ENCODE measurements around the gene CALU.

The CALU gene

GRCh38 chr7:128792471-128793180 lies 53.5 kb downstream of the CALU start:
- Mint-ChIP-seq H3K4me1 (peaks cover 8% of the 10 kb centered on the region), H3K4me3 (peak overlapping the region; percentile 89), H3K27ac (no peak overlapping the region), H3K36me3 (peaks cover 2% of the 10 kb centered on the region), H3K9me3 (no peaks in the 10 kb centered on the region), H3K27me3 (peaks cover 2% of the 10 kb centered on the region)
- ATAC-seq (ENCODE audit: low read depth) (no peak), DNase-seq (ENCODE audit: low spot score in 2 of 2) (no peak)

GRCh38 chr7:128793181-128793547 lies 54.0 kb downstream of the CALU start:
- Mint-ChIP-seq H3K9me3 (no peaks in the 10 kb centered on the region), H3K27ac (no peak overlapping the region), H3K4me3 (no peak overlapping the region), H3K4me1 (peaks cover 8% of the 10 kb centered on the region), H3K36me3 (peaks cover 2% of the 10 kb centered on the region), H3K27me3 (peaks cover 2% of the 10 kb centered on the region)
- no peak for DNase-seq (ENCODE audit: low spot score in 2 of 2)
- ATAC-seq (ENCODE audit: low read depth) = no peak

- Mint-ChIP-seq H3K4me3 (no peak overlapping the region), H3K27ac (no peak overlapping the region)
Measured at GRCh38 chr7:128794020-128794419, 54.9 kb downstream of the CALU start.

GRCh38 chr7:128794436-128794835 lies 55.3 kb downstream of the CALU start:
- Mint-ChIP-seq H3K27ac (no peak overlapping the region), H3K27me3 (peaks cover 2% of the 10 kb centered on the region), H3K4me3 (no peak overlapping the region), H3K9me3 (no peaks in the 10 kb centered on the region), H3K4me1 (peaks cover 8% of the 10 kb centered on the region), H3K36me3 (peaks cover 2% of the 10 kb centered on the region)
- no peak for ATAC-seq (ENCODE audit: low read depth)
- no peak for DNase-seq (ENCODE audit: low spot score in 2 of 2)

More at GRCh38 chr7:128794020-128794419, 54.9 kb downstream of the CALU start:
- H3K36me3 Mint-ChIP-seq = peaks cover 2% of the 10 kb centered on the region
- H3K9me3 Mint-ChIP-seq = no peaks in the 10 kb centered on the region
- H3K4me1 Mint-ChIP-seq = peaks cover 8% of the 10 kb centered on the region
- H3K27me3 Mint-ChIP-seq = peaks cover 2% of the 10 kb centered on the region
- no peak for DNase-seq (ENCODE audit: low spot score in 2 of 2)
- ATAC-seq (ENCODE audit: low read depth) = no peak

- ATAC-seq (ENCODE audit: low read depth) (no peak), DNase-seq (ENCODE audit: low spot score in 2 of 2) (no peak)
- peaks cover 2% of the 10 kb centered on the region for H3K36me3 Mint-ChIP-seq
- H3K27me3 Mint-ChIP-seq = peaks cover 2% of the 10 kb centered on the region
- peaks cover 9% of the 10 kb centered on the region for H3K4me1 Mint-ChIP-seq
- H3K27ac Mint-ChIP-seq = no peak overlapping the region
- no peaks in the 10 kb centered on the region for H3K9me3 Mint-ChIP-seq
- H3K4me3 Mint-ChIP-seq = no peak overlapping the region
Measured at GRCh38 chr7:128795129-128795528, 56.0 kb downstream of the CALU start.

GRCh38 chr7:128796327-128796726 lies 57.2 kb downstream of the CALU start:
- Mint-ChIP-seq H3K4me1 (peaks cover 5% of the 10 kb centered on the region), H3K36me3 (peaks cover 2% of the 10 kb centered on the region), H3K27ac (no peak overlapping the region), H3K4me3 (no peak overlapping the region), H3K9me3 (no peaks in the 10 kb centered on the region), H3K27me3 (peaks cover 2% of the 10 kb centered on the region)
- ATAC-seq (ENCODE audit: low read depth) (no peak), DNase-seq (ENCODE audit: low spot score in 2 of 2) (no peak)

GRCh38 chr7:128799451-128799850 lies 60.3 kb downstream of the CALU start:
- H3K27me3 Mint-ChIP-seq = peaks cover 2% of the 10 kb centered on the region
- H3K4me3 Mint-ChIP-seq = no peak overlapping the region
- no peak overlapping the region for H3K27ac Mint-ChIP-seq
- peaks cover 2% of the 10 kb centered on the region for H3K36me3 Mint-ChIP-seq
- peaks cover 2% of the 10 kb centered on the region for H3K4me1 Mint-ChIP-seq
- no peak for DNase-seq (ENCODE audit: low spot score in 2 of 2)
- no peak for ATAC-seq (ENCODE audit: low read depth)
- H3K9me3 Mint-ChIP-seq = no peaks in the 10 kb centered on the region

GRCh38 chr7:128800567-128800966 lies 61.4 kb downstream of the CALU start:
- ATAC-seq (ENCODE audit: low read depth) (no peak), DNase-seq (ENCODE audit: low spot score in 2 of 2) (no peak)
- Mint-ChIP-seq H3K27me3 (peaks cover 2% of the 10 kb centered on the region), H3K36me3 (peaks cover 2% of the 10 kb centered on the region), H3K4me3 (no peak overlapping the region), H3K4me1 (peaks cover 2% of the 10 kb centered on the region), H3K9me3 (no peaks in the 10 kb centered on the region), H3K27ac (no peak overlapping the region)

GRCh38 chr7:128801003-128801402 lies 61.8 kb downstream of the CALU start:
- H3K27me3 Mint-ChIP-seq = peaks cover 2% of the 10 kb centered on the region
- ATAC-seq (ENCODE audit: low read depth) = no peak
- H3K4me3 Mint-ChIP-seq = no peak overlapping the region
- no peaks in the 10 kb centered on the region for H3K9me3 Mint-ChIP-seq
- H3K27ac Mint-ChIP-seq = no peak overlapping the region
- peaks cover 2% of the 10 kb centered on the region for H3K4me1 Mint-ChIP-seq
- H3K36me3 Mint-ChIP-seq = peaks cover 2% of the 10 kb centered on the region
- DNase-seq (ENCODE audit: low spot score in 2 of 2) = no peak

- peaks cover 2% of the 10 kb centered on the region for H3K27me3 Mint-ChIP-seq
- no peaks in the 10 kb centered on the region for H3K9me3 Mint-ChIP-seq
- DNase-seq (ENCODE audit: low spot score in 2 of 2) (no peak), ATAC-seq (ENCODE audit: low read depth) (no peak)
- no peak overlapping the region for H3K27ac Mint-ChIP-seq
- H3K36me3 Mint-ChIP-seq = peaks cover 3% of the 10 kb centered on the region
- no peak overlapping the region for H3K4me3 Mint-ChIP-seq
- H3K4me1 Mint-ChIP-seq = peaks cover 2% of the 10 kb centered on the region
Measured at GRCh38 chr7:128801667-128802418, 62.7 kb downstream of the CALU start.

- no peak overlapping the region for H3K4me3 Mint-ChIP-seq
- peaks cover 1% of the 10 kb centered on the region for H3K36me3 Mint-ChIP-seq
- H3K9me3 Mint-ChIP-seq = no peaks in the 10 kb centered on the region
- H3K27me3 Mint-ChIP-seq = no peaks in the 10 kb centered on the region
- H3K27ac Mint-ChIP-seq = no peak overlapping the region
- H3K4me1 Mint-ChIP-seq = peaks cover 2% of the 10 kb centered on the region
- ATAC-seq (ENCODE audit: low read depth) (no peak), DNase-seq (ENCODE audit: low spot score in 2 of 2) (no peak)
Measured at GRCh38 chr7:128804484-128804883, 65.3 kb downstream of the CALU start.

GRCh38 chr7:128805225-128805624 lies 66.1 kb downstream of the CALU start:
- H3K36me3 Mint-ChIP-seq = peaks cover 1% of the 10 kb centered on the region
- no peak for DNase-seq (ENCODE audit: low spot score in 2 of 2)
- no peaks in the 10 kb centered on the region for H3K4me1 Mint-ChIP-seq
- H3K27me3 Mint-ChIP-seq = no peaks in the 10 kb centered on the region
- no peak overlapping the region for H3K4me3 Mint-ChIP-seq
- no peaks in the 10 kb centered on the region for H3K9me3 Mint-ChIP-seq
- no peak for ATAC-seq (ENCODE audit: low read depth)
- H3K27ac Mint-ChIP-seq = no peak overlapping the region

GRCh38 chr7:128807191-128807590 lies 68.0 kb downstream of the CALU start:
- no peak overlapping the region for H3K4me3 Mint-ChIP-seq
- H3K9me3 Mint-ChIP-seq = no peaks in the 10 kb centered on the region
- DNase-seq (ENCODE audit: low spot score in 2 of 2) (no peak), ATAC-seq (ENCODE audit: low read depth) (no peak)
- H3K27ac Mint-ChIP-seq = no peak overlapping the region
- no peaks in the 10 kb centered on the region for H3K27me3 Mint-ChIP-seq
- H3K36me3 Mint-ChIP-seq = peaks cover 1% of the 10 kb centered on the region
- no peaks in the 10 kb centered on the region for H3K4me1 Mint-ChIP-seq

- ATAC-seq (ENCODE audit: low read depth) (no peak), DNase-seq (ENCODE audit: low spot score in 2 of 2) (no peak)
- Mint-ChIP-seq H3K36me3 (peaks cover 1% of the 10 kb centered on the region), H3K4me1 (no peaks in the 10 kb centered on the region), H3K27ac (no peak overlapping the region), H3K27me3 (no peaks in the 10 kb centered on the region), H3K9me3 (no peaks in the 10 kb centered on the region), H3K4me3 (no peak overlapping the region)
Measured at GRCh38 chr7:128809363-128809762, 70.2 kb downstream of the CALU start.

GRCh38 chr7:128810473-128810872 lies 71.3 kb downstream of the CALU start:
- Mint-ChIP-seq H3K4me1 (peaks cover 1% of the 10 kb centered on the region), H3K9me3 (no peaks in the 10 kb centered on the region), H3K27me3 (no peaks in the 10 kb centered on the region), H3K4me3 (no peak overlapping the region), H3K36me3 (peaks cover 1% of the 10 kb centered on the region), H3K27ac (no peak overlapping the region)
- ATAC-seq (ENCODE audit: low read depth) (no peak), DNase-seq (ENCODE audit: low spot score in 2 of 2) (no peak)

Data from memory B cell (primary cell).